Lower leg skin (tissue), 3 donors: Measurements from ENCODE around the gene SLC1A6.
"Not testable (repeated sequence)": the region's sequence is repeated elsewhere in the genome, so short reads cannot be mapped to it uniquely, and the experiment has no call there.

Experiments used
- CTCF ChIP-seq, 3 donors: fragments of 450-650 bp; IDR thresholded peaks; one replicate each; pipeline ENCODE4 v1.5.1; 2016; ENCODE audit warnings: antibody characterized with exemption in 3 of 3, mild to moderate bottlenecking in 3 of 3, moderate library complexity in 2 of 3
- POLR2A ChIP-seq, 2 donors: fragments of 450-650 bp; IDR thresholded peaks; one replicate each; pipeline ENCODE4 v1.6.1; 2016 to 2017; ENCODE audit warnings: antibody characterized with exemption in 2 of 2, mild to moderate bottlenecking in 1 of 2, moderate library complexity in 1 of 2

DNA sequence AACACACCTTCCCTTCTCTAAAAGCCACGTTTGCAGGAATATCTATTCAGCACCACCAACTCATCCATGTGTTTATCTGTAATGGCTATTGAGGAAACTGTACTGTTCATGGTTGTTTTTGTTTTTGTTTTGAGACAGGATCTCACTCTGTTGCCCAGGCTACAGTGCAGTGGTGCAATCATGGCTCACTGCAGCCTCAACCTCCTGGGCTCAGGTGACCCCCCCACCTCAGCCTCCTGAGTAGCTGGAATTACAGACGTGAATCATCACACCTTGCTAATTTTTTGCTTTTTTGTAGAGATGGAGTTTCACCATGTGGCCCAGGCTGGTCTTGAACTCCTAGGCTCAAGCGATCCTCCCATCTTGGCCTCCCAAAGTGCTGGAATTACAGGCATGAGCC lies 39.2 kb upstream of the SLC1A6 start:
- TF ChIP-seq CTCF, POLR2A (IDR thresholded peaks at IDR 0.05): not testable (repeated sequence)
